Esophagus muscularis mucosa (tissue), 4 donors: ENCODE data around the gene GSS.

Source experiments
- CTCF ChIP-seq, 3 experiments: fragments of 200-600 bp in 2 of 3; fragments of 450-650 bp in 1 of 3; sonication (generic) in 2 of 3; IDR thresholded peaks; one replicate each; pipeline ENCODE4 v1.5.1; 2017 to 2019; ENCODE audit warnings: antibody characterized with exemption in 3 of 3, mild to moderate bottlenecking in 2 of 3, moderate library complexity in 1 of 3
- EP300 ChIP-seq: sonication (generic); formaldehyde crosslinking; IDR thresholded peaks from one replicate; pipeline ENCODE4 v1.6.1; 2017; ENCODE audit warnings: antibody characterized with exemption
- POLR2A ChIP-seq: fragments of 450-650 bp; IDR thresholded peaks from one replicate; pipeline ENCODE4 v1.6.1; 2017; ENCODE audit warnings: antibody characterized with exemption, moderate library complexity, mild to moderate bottlenecking, low read depth
- POLR2AphosphoS5 ChIP-seq, 2 donors: sonication (generic); formaldehyde crosslinking; IDR thresholded peaks; one replicate each; pipeline ENCODE4 v1.6.1; 2017; ENCODE audit warnings: antibody characterized with exemption in 2 of 2

DNA sequence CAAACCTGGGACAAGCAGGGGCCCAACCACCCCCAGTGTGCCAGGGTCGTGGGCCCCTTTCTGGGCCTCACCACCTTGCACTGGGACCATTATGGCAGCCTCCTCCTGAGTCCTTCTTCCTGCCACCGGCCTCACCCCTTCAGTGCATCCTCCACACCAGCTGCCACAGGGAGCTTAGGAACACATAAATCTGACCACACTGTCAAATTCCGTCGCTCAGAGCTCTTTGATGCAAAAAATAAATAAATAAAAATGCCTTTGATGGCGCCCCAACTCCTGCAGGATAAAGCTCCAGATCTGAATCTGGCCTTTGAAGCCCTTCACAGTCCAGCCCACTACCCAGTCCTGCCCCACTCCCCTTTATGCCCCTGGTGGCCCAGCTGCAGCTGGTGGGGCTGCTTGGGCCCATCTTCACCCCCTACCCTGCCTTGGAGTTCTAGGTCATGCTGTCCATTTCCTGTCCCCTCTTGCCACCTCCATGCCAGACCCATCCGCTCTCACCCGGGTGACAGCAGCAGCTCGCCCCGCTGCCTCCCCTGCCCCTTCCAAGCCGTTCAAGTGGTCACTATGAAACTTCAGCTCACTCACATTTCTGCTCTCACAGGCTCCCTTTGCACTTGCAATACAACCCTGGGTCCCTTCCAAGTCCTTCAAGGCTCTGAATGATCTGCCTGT, 16.1 kb upstream of the GSS start:
- TF ChIP-seq CTCF (IDR thresholded peaks at IDR 0.05): no peak
- TF ChIP-seq POLR2A: no peak
- TF ChIP-seq EP300: no peak
- TF ChIP-seq POLR2AphosphoS5 (IDR thresholded peaks at IDR 0.05): no peak
